MG63 (cell line): ENCODE measurements around the gene PCNX2. TPM values are rescaled to one million over a fixed set of nuclear protein-coding genes. Genes with fewer than 3 reads are reported as not detected.

Experiments
- DNase-seq: peaks from one replicate; pipeline ENCODE4 v3.0.0-alpha.2; 2020
- H3K27me3 ChIP-seq: fragments of 250-450 bp; sonication (Bioruptor Pico); 2 replicates; pipeline ENCODE4 v1.5.1; 2020; ENCODE audit warnings: mild to moderate bottlenecking, moderate library complexity
- H3K36me3 ChIP-seq: fragments of 250-450 bp; sonication (Bioruptor Pico); 2 replicates; pipeline ENCODE4 v1.5.1; 2020; ENCODE audit warnings: mild to moderate bottlenecking, moderate library complexity
- H3K4me3 ChIP-seq: fragments of 250-450 bp; sonication (Bioruptor Pico); 2 replicates; pipeline ENCODE4 v1.5.1; 2020; ENCODE audit warnings: mild to moderate bottlenecking, moderate library complexity
- H3K9me3 ChIP-seq: fragments of 250-450 bp; sonication (Bioruptor Pico); 2 replicates; pipeline ENCODE4 v1.5.1; 2020; ENCODE audit warnings: mild to moderate bottlenecking, moderate library complexity
- total RNA-seq: library from RNA; depleted of rRNA; stranded (reverse); fragments of >200 nt; shearing (Covaris generic); gene quantifications from 2 replicates; pipeline ENCODE4 v1.2.3, GENCODE V29; 2014; ENCODE audit warnings: low replicate concordance

Gene PCNX2
- total RNA-seq, 1 experiment from 2014 or later: 1.8 TPM

- Histone ChIP-seq H3K36me3 (peaks cover 23% of the 10 kb centered on the region), H3K9me3 (peaks cover 2% of the 10 kb centered on the region; the same call in 1 of the 2 replicates), H3K27me3 (no peaks in the 10 kb centered on the region), H3K4me3 (no peak overlapping the region)
- peak; percentile 49 for DNase-seq
Observed at GRCh38 chr1:232952514-232953499, 342.7 kb downstream of the PCNX2 start.

GRCh38 chr1:232951605-232952004 is 343.9 kb downstream of the PCNX2 start:
- Histone ChIP-seq H3K9me3 (no peaks in the 10 kb centered on the region), H3K4me3 (peak overlapping the region; percentile 86), H3K36me3 (peaks cover 15% of the 10 kb centered on the region), H3K27me3 (no peaks in the 10 kb centered on the region)
- DNase-seq: no peak

GRCh38 chr1:232951180-232951579 is 344.3 kb downstream of the PCNX2 start:
- Histone ChIP-seq H3K4me3 (peak overlapping the region; percentile 86), H3K36me3 (peaks cover 11% of the 10 kb centered on the region), H3K27me3 (no peaks in the 10 kb centered on the region), H3K9me3 (no peaks in the 10 kb centered on the region)
- no peak for DNase-seq

- H3K9me3 ChIP-seq: no peaks in the 10 kb centered on the region
- H3K27me3 ChIP-seq: no peaks in the 10 kb centered on the region
- peaks cover 5% of the 10 kb centered on the region; the same call in 1 of the 2 replicates for H3K36me3 ChIP-seq
- DNase-seq: peak; percentile 93
- H3K4me3 ChIP-seq: peak within 1 kb of the TSS; percentile 86
Observed at GRCh38 chr1:232950197-232951176, 345.0 kb downstream of the PCNX2 start, which contains the start of gene NTPCR. NTPCR (plus strand) TSS chr1:232950611; CDS start chr1:232950711, 100 bp downstream.

DNA sequence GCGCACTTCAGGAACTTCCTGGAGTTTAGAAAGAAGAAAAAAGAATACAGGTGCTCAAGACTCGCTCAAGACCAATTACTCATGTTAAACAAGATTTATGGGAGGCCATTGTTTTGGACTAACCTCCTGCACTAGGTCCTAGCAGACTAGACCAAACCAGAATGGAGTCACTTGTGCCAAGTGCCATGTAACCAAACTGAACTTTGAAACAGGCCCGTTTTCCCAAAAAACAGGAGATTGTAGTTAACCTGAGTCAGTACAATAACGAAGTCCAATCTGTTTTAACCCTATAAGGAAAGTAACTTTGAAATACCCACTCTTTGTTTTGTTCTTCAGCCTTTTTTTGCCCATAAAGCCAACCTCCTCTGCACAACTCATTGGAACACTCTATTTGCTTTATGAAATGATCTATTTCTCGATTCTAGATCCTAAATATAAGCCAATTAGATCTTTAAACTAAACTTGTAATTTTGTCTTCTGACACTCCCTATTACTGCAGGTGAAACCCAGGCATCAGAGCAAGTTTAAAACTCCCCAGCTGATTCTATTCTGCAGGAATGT is 345.8 kb downstream of the PCNX2 start:
- Histone ChIP-seq H3K27me3 (no peaks in the 10 kb centered on the region), H3K36me3 (peaks cover 5% of the 10 kb centered on the region; the same call in 1 of the 2 replicates), H3K4me3 (peak overlapping the region; percentile 86), H3K9me3 (no peaks in the 10 kb centered on the region)
- no peak for DNase-seq

GRCh38 chr1:232944347-232944746 is 351.2 kb downstream of the PCNX2 start:
- Histone ChIP-seq H3K9me3 (0 out of 2 replicates have a peak, but pooled peaks cover 3% of the 10 kb centered on the region), H3K27me3 (no peaks in the 10 kb centered on the region), H3K36me3 (no peaks in the 10 kb centered on the region), H3K4me3 (no peak overlapping the region)
- no peak for DNase-seq

GRCh38 chr1:232943679-232944252 is 351.8 kb downstream of the PCNX2 start:
- Histone ChIP-seq H3K27me3 (no peaks in the 10 kb centered on the region), H3K36me3 (no peaks in the 10 kb centered on the region), H3K4me3 (no peak overlapping the region), H3K9me3 (0 out of 2 replicates have a peak, but pooled peaks cover 3% of the 10 kb centered on the region)
- no peak for DNase-seq

GRCh38 chr1:232942413-232943294 is 352.9 kb downstream of the PCNX2 start:
- Histone ChIP-seq H3K27me3 (no peaks in the 10 kb centered on the region), H3K4me3 (no peak overlapping the region), H3K9me3 (0 out of 2 replicates have a peak, but pooled peaks cover 3% of the 10 kb centered on the region), H3K36me3 (no peaks in the 10 kb centered on the region)
- DNase-seq: no peak

DNA sequence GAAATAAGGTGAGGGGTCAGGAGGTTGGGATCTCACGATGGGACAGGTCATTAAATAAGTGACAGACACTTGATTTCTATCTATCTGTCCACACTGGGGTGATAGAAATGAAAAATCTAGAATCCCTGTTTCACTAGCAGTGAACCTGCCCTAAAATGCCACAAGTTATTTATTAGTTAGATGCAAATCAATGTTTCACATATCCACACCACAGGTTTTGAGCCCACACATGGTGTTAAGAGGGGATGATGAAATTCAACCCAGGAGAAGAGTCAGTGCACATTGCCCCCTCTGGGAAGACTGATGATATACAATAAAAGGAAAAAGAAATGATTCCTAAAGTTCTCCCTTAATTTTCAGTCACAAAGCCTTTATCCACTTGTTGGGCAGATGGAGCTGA is 355.3 kb downstream of the PCNX2 start:
- H3K9me3 ChIP-seq: 0 out of 2 replicates have a peak, but pooled peaks cover 3% of the 10 kb centered on the region
- H3K27me3 ChIP-seq: no peaks in the 10 kb centered on the region
- H3K36me3 ChIP-seq: no peaks in the 10 kb centered on the region
- no peak for DNase-seq
- no peak overlapping the region for H3K4me3 ChIP-seq

- DNase-seq: no peak
- no peaks in the 10 kb centered on the region for H3K36me3 ChIP-seq
- no peaks in the 10 kb centered on the region for H3K27me3 ChIP-seq
- 0 out of 2 replicates have a peak, but pooled peaks cover 3% of the 10 kb centered on the region for H3K9me3 ChIP-seq
- no peak overlapping the region for H3K4me3 ChIP-seq
Observed at GRCh38 chr1:232939748-232940147, 355.8 kb downstream of the PCNX2 start.

DNA sequence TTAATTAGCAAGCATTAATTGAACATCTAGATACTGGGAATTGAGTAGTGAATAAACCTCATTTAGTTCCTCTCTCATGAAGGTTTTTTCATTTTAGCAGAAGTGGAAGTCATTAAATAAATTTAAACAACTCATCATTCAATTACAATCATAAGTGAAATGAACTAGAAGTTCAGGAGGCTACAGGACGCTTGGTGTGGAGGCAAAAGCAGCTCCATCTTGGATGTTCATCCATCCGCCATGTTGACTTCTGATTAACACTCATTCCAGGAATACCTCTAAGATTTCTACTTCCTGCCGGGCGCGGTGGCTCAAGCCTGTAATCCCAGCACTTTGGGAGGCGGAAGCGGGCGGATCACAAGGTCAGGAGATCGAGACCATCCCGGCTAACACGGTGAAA is 356.6 kb downstream of the PCNX2 start:
- H3K27me3 ChIP-seq: no peaks in the 10 kb centered on the region
- DNase-seq: no peak
- H3K9me3 ChIP-seq: 0 out of 2 replicates have a peak, but pooled peaks cover 3% of the 10 kb centered on the region
- no peak overlapping the region for H3K4me3 ChIP-seq
- H3K36me3 ChIP-seq: no peaks in the 10 kb centered on the region

- Histone ChIP-seq H3K4me3 (no peak overlapping the region), H3K9me3 (0 out of 2 replicates have a peak, but pooled peaks cover 3% of the 10 kb centered on the region), H3K27me3 (no peaks in the 10 kb centered on the region), H3K36me3 (no peaks in the 10 kb centered on the region)
- DNase-seq: no peak
Observed at GRCh38 chr1:232937741-232938375, 357.7 kb downstream of the PCNX2 start.

DNA sequence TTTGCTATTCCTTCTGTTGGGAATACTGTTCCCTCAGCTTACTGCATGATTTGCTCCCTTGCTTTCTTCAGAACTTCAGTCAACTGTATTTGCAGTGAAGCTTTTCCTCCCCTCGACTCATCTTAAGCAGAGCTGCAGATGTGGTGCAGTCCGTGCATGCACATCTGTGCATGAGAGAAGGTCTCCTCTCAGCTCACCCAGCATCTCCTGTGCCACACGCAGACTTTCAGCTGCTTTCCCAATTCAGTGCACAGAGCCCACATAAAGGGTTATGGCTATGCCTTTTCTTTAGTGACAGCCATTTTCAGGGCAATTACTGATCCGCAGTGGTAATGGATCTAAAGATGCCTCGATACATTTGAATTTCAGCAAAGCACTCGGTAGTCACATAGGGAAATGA is 358.6 kb downstream of the PCNX2 start:
- no peak for DNase-seq
- H3K27me3 ChIP-seq: no peaks in the 10 kb centered on the region
- 0 out of 2 replicates have a peak, but pooled peaks cover 3% of the 10 kb centered on the region for H3K9me3 ChIP-seq
- no peak overlapping the region for H3K4me3 ChIP-seq
- H3K36me3 ChIP-seq: no peaks in the 10 kb centered on the region
